Caco-2 (cell line): Measurements from ENCODE around the gene RRP1B. TPM values are rescaled to one million over a fixed set of nuclear protein-coding genes. Genes with fewer than 3 reads are reported as not detected.
A peak's percentile ranks its signal among the peaks of the same experiment; 100 is the strongest.
"Not testable (repeated sequence)": the region's sequence is repeated elsewhere in the genome, so short reads cannot be mapped to it uniquely, and the experiment has no call there.

Experiments used
- BruUV-seq: library from RNA; stranded (reverse); fragments of 400-500 nt; replicated peaks from 2 replicates; lab custom pipeline; 2021; lab: Mats Ljungman, UMichigan
- CTCF ChIA-PET: fragments of 300-600 bp; sonication (Branson Sonifier 250); formaldehyde crosslinking; loops from one replicate; lab custom pipeline; 2022; ENCODE audit warnings: antibody characterized with exemption; lab: Charles Lee
- POLR2A ChIA-PET: fragments of 300-600 bp; sonication (Branson Sonifier 250); formaldehyde crosslinking; loops from one replicate; lab custom pipeline; 2022; ENCODE audit warnings: antibody characterized with exemption; lab: Charles Lee
- DNase-seq, 2 experiments: peaks; one replicate each; pipeline versions ENCODE4 v3.0.0 to v3.0.0-alpha.2; 2020 to 2022
- H3K27me3 ChIP-seq: replicated peaks from 2 replicates; pipeline ENCODE4 v1.6.0; 2011; ENCODE audit warnings: low read length; ENCODE audit not compliant: control insufficient read depth, insufficient read depth
- H3K36me3 ChIP-seq: 2 replicates; pipeline ENCODE4 v1.5.1; 2011; ENCODE audit warnings: low read length; ENCODE audit not compliant: control insufficient read depth, insufficient read depth
- H3K4me1 ChIP-seq: fragments of 250-450 bp; sonication (Bioruptor Pico); 2 replicates; pipeline ENCODE4 v1.5.1; 2020; ENCODE audit warnings: mild to moderate bottlenecking
- H3K4me3 ChIP-seq: 2 replicates; pipeline ENCODE4 v1.5.1; 2011; ENCODE audit warnings: low read depth, mild to moderate bottlenecking, control low read depth, low read length
- H3K9me3 ChIP-seq: fragments of 250-450 bp; sonication (Bioruptor Pico); 2 replicates; pipeline ENCODE4 v1.5.1; 2020; ENCODE audit warnings: mild to moderate bottlenecking, moderate library complexity
- H3K27ac Mint-ChIP-seq: one replicate; pipeline ENCODE4 v1.8.0; 2022; ENCODE audit warnings: mixed read lengths; ENCODE audit not compliant: unreplicated experiment
- H3K27me3 Mint-ChIP-seq: one replicate; pipeline ENCODE4 v1.8.0; 2022; ENCODE audit warnings: mixed read lengths; ENCODE audit not compliant: insufficient read depth, unreplicated experiment
- H3K36me3 Mint-ChIP-seq: one replicate; pipeline ENCODE4 v1.8.0; 2022; ENCODE audit warnings: mild to moderate bottlenecking, mixed read lengths; ENCODE audit not compliant: insufficient read depth, unreplicated experiment
- H3K4me1 Mint-ChIP-seq: one replicate; pipeline ENCODE4 v1.8.0; 2022; ENCODE audit warnings: low read depth, mixed read lengths; ENCODE audit not compliant: unreplicated experiment
- H3K4me3 Mint-ChIP-seq: one replicate; pipeline ENCODE4 v1.8.0; 2022; ENCODE audit warnings: mild to moderate bottlenecking, moderate library complexity, mixed read lengths; ENCODE audit not compliant: unreplicated experiment
- H3K9me3 Mint-ChIP-seq: one replicate; pipeline ENCODE4 v1.8.0; 2022; ENCODE audit warnings: mixed read lengths; ENCODE audit not compliant: unreplicated experiment
- intact Hi-C: fragments of 100-400 bp; cut with micrococcal nuclease; formaldehyde crosslinking; loops from one replicate; pipeline ENCODE4 v1.10.0; 2022; ENCODE audit not compliant: unreplicated experiment
- total RNA-seq: library from RNA; stranded (reverse); gene quantifications from 2 replicates; pipeline ENCODE4 v1.2.3, GENCODE V29; 2022
- TF ChIP-seq, protein P1 (sequence below), 2 experiments: fragments of 200-600 bp in 1 of 2; IDR thresholded peaks; 1 replicate in 1 of 2; 2 replicates in 1 of 2; pipeline versions ENCODE4 v1.5.1 to v1.8.0; 2011 to 2022; ENCODE audit warnings: antibody characterized with exemption in 1 of 2, control low read depth in 1 of 2, inconsistent platforms in 1 of 2, low read depth in 1 of 2, low read length in 1 of 2, mild to moderate bottlenecking in 1 of 2, moderate library complexity in 1 of 2; ENCODE audit not compliant: insufficient read depth in 1 of 2, severe bottlenecking in 1 of 2, unreplicated experiment in 1 of 2

RRP1B gene
- total RNA-seq, 1 experiment from 2014 or later: 49.5 TPM

DNA sequence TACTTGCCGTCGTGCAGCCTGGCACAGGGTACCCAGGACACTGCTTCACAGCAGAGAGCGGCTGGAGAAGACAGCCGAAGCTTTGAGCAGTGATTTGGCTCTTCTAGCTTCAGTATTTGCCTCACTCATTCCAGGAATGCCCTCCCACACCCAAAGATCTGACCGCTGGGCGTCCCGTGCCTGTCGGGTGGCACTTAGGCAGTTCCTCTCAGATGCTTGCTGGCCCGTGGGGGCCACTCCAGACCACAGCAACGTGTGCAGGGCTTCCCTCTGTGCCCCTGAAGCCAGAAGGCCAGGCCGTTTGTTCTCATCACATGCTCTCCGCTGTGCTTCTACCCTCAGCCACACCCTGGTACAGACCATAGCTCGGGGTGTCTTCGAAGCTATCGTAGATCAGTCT lies 17.0 kb downstream of the RRP1B start:
- POLR2A ChIA-PET: no interaction called here
- intact Hi-C loops: no loop called here
- Mint-ChIP-seq H3K27ac (no peak overlapping the region), H3K27me3 (no peaks in the 10 kb centered on the region), H3K4me1 (peaks cover 12% of the 10 kb centered on the region), H3K36me3 (peaks cover 94% of the 10 kb centered on the region), H3K9me3 (no peaks in the 10 kb centered on the region), H3K4me3 (no peak overlapping the region)
- H3K27me3 ChIP-seq: no peaks in the 10 kb centered on the region
- no peak for DNase-seq
- H3K4me3 ChIP-seq: no peak overlapping the region
- CTCF ChIA-PET: interaction anchor here (0.6 kb wide), 1 partner anchor 190 kb away, joined by 5 read pairs; no protein-coding TSS in a partner anchor
- TF ChIP-seq, protein P1, sequence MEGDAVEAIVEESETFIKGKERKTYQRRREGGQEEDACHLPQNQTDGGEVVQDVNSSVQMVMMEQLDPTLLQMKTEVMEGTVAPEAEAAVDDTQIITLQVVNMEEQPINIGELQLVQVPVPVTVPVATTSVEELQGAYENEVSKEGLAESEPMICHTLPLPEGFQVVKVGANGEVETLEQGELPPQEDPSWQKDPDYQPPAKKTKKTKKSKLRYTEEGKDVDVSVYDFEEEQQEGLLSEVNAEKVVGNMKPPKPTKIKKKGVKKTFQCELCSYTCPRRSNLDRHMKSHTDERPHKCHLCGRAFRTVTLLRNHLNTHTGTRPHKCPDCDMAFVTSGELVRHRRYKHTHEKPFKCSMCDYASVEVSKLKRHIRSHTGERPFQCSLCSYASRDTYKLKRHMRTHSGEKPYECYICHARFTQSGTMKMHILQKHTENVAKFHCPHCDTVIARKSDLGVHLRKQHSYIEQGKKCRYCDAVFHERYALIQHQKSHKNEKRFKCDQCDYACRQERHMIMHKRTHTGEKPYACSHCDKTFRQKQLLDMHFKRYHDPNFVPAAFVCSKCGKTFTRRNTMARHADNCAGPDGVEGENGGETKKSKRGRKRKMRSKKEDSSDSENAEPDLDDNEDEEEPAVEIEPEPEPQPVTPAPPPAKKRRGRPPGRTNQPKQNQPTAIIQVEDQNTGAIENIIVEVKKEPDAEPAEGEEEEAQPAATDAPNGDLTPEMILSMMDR (IDR thresholded peaks at IDR 0.05; ENCODE audit: insufficient read depth in 1 of 2, low read depth in 1 of 2, low read length in 1 of 2, severe bottlenecking in 1 of 2, unreplicated experiment in 1 of 2): no peak
- BruUV-seq: no TSS peak
- no peaks in the 10 kb centered on the region for H3K4me1 ChIP-seq
- H3K36me3 ChIP-seq: 0 out of 2 replicates have a peak, but pooled peaks cover 2% of the 10 kb centered on the region
- no peaks in the 10 kb centered on the region for H3K9me3 ChIP-seq

DNA sequence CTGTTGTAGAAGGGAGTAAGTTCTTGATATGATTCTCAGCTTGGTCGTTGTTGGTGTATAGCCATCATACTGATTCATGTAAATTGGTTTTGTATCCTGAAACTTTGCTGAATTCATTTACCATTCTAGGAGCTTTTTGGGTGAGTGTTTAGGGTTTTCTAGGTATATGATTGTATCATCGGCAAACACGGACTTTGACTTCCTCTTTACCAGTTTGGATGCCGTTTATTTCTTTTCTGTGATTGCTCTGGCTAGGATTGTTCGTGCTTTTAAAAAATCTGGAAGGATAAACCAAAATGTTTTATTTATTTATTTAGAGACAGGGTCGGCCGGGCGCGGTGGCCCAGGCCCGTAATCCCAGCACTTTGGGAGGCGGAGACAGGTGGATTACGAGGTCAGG lies 20.6 kb downstream of the RRP1B start:
- Mint-ChIP-seq H3K27me3 (no peaks in the 10 kb centered on the region), H3K4me3 (no peak overlapping the region), H3K4me1 (peaks cover 12% of the 10 kb centered on the region), H3K36me3 (peaks cover 94% of the 10 kb centered on the region), H3K9me3 (no peaks in the 10 kb centered on the region), H3K27ac (peak overlapping the region; percentile 8)
- Histone ChIP-seq H3K27me3 (no peaks in the 10 kb centered on the region), H3K36me3 (peaks cover 2% of the 10 kb centered on the region; the same call in 1 of the 2 replicates), H3K9me3 (no peaks in the 10 kb centered on the region), H3K4me1 (no peaks in the 10 kb centered on the region), H3K4me3 (no peak overlapping the region)
- CTCF ChIA-PET: no interaction called here
- no peak for DNase-seq
- intact Hi-C loops: no loop called here
- POLR2A ChIA-PET: interaction anchor here (0.5 kb wide), 1 partner anchor 103 kb away, joined by 3 read pairs; no protein-coding TSS in a partner anchor
- BruUV-seq: no TSS peak
- TF ChIP-seq, protein P1 (IDR thresholded peaks at IDR 0.05; ENCODE audit: insufficient read depth in 1 of 2, low read depth in 1 of 2, low read length in 1 of 2, severe bottlenecking in 1 of 2, unreplicated experiment in 1 of 2): no peak

DNA sequence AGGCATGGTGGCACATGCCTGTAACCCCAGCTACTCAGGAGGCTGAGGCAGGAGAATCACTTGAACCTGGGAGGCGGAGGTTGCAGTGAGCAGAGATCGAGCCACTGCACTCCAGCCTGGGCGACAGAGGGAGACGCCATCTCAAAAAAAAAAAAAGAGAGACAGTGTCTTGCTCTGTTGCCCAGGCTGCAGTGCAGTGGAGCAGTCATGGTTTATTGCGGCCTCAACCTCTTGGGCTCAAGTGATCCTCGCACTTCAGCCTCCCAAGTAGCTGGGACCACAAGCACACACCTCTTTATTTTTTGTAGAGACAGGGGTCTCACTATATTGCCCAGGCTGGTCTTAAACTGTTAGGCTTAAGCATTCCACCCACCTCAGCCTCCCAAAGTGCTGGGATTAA lies 21.1 kb downstream of the RRP1B start:
- H3K36me3 ChIP-seq, H3K9me3 Mint-ChIP-seq, H3K4me1 ChIP-seq, H3K9me3 ChIP-seq, DNase-seq, intact Hi-C loops, H3K27me3 Mint-ChIP-seq, BruUV-seq, H3K4me3 Mint-ChIP-seq, CTCF ChIA-PET, H3K27me3 ChIP-seq, H3K27ac Mint-ChIP-seq, H3K4me3 ChIP-seq: not testable (repeated sequence)
- POLR2A ChIA-PET: interaction anchor here (0.6 kb wide), 1 partner anchor 15 kb away, joined by 3 read pairs; no protein-coding TSS in a partner anchor
- peaks cover 12% of the 10 kb centered on the region for H3K4me1 Mint-ChIP-seq
- H3K36me3 Mint-ChIP-seq: peaks cover 94% of the 10 kb centered on the region
